Fibroblast of villous mesenchyme (primary cell): ENCODE results near the gene CFH. TPM values are rescaled to one million over a fixed set of nuclear protein-coding genes. Genes with fewer than 3 reads are reported as not detected.
"Not testable (repeated sequence)": the region's sequence is repeated elsewhere in the genome, so short reads cannot be mapped to it uniquely, and the experiment has no call there.

ENCODE experiments used
- DNase-seq: peaks from one replicate; pipeline ENCODE4 v3.0.0-alpha.2; 2010; ENCODE audit warnings: low read depth
- H3K4me3 ChIP-seq: 2 replicates; pipeline ENCODE4 v1.5.1; 2011; ENCODE audit warnings: low read depth, mild to moderate bottlenecking, low read length
- total RNA-seq: library from RNA; depleted of rRNA; stranded (reverse); fragments of >200 nt; gene quantifications from 2 replicates; pipeline ENCODE4 v1.2.3, GENCODE V29; 2012
- TF ChIP-seq, protein P1 (sequence below): IDR thresholded peaks from 2 replicates; pipeline ENCODE4 v1.5.1; 2012; ENCODE audit warnings: low read depth, mild to moderate bottlenecking, low read length; ENCODE audit not compliant: insufficient read depth

The CFH gene
- total RNA-seq, 1 donor = 99.3 TPM

DNA sequence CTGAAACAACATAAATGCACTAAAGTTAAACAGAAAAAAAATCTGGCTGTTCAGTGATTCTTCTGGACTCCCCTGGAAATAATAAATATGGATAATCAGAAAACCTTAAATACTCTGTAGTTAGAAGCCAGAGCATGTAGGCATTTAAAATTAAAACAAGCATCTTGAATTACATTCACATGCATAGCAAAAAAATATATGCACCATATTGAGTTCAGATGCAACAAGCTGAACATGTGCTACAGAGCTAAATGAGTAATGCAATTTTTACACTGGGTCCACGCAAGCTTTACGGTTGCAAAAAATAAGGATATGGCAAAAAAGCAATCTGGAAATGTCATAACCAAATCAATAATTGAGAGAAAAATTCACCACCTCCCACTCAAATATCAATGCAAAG is 32.1 kb upstream of the CFH start:
- TF ChIP-seq, protein P1, sequence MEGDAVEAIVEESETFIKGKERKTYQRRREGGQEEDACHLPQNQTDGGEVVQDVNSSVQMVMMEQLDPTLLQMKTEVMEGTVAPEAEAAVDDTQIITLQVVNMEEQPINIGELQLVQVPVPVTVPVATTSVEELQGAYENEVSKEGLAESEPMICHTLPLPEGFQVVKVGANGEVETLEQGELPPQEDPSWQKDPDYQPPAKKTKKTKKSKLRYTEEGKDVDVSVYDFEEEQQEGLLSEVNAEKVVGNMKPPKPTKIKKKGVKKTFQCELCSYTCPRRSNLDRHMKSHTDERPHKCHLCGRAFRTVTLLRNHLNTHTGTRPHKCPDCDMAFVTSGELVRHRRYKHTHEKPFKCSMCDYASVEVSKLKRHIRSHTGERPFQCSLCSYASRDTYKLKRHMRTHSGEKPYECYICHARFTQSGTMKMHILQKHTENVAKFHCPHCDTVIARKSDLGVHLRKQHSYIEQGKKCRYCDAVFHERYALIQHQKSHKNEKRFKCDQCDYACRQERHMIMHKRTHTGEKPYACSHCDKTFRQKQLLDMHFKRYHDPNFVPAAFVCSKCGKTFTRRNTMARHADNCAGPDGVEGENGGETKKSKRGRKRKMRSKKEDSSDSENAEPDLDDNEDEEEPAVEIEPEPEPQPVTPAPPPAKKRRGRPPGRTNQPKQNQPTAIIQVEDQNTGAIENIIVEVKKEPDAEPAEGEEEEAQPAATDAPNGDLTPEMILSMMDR = no peak
- no peak overlapping the region for H3K4me3 ChIP-seq
- no peak for DNase-seq

DNA sequence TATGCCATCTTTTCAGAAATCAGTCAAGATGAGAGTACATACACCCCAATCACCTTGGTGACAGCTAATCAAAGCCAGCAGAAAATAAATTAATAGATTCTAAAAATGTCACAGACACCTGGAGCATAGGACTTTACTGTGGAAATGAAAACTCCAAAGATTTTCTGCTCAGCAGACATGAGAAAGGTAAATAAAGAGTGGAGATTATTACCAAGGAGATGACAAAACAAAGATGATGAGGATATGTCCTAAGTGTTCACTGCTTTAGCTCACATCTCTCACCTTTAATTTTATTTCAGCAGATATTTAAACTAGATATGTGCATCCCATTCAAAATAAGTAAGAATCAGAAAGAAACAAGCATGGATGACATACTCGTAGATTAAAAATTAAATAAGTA is 28.8 kb upstream of the CFH start:
- TF ChIP-seq, protein P1 = no peak
- no peak overlapping the region for H3K4me3 ChIP-seq
- no peak for DNase-seq

DNA sequence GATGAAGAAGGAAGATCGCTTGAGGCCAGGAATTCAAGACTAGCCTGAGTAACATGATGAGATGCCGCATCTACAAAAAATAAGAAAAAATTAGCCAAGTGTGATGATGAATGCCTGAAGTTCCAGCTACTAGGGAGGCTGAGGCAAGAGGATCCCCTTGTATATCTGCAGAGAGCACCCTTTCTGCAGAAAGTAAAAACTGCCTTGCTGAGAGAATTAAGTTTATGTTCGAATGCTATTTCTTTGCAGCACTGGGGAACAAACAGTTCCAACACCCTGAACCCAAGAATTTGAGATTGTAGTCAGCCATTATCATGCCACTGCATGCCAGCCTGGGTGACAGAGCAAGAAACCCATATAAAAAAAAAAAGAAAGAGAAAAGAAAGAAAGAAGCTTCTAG is 23.0 kb upstream of the CFH start:
- no peak for DNase-seq
- H3K4me3 ChIP-seq = no peak overlapping the region
- TF ChIP-seq, protein P1 = no peak

DNA sequence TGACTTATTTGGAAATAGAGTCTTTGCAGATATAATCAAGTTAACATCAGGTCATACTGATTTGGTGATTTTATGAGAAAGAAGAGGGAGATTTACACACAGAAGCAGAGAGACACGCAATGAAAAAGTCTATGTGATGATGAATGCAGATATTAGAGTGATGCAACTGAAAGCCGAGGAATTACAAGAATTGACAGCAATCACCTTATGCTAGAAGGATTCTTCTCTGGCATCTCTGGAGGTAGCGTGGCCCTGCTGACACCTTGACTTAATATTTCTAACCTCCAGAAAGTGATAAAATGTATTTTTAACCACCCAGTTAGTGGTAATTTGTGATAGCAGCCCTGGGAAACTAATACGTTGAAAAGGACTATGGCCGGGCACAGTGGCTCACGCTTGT is 14.2 kb upstream of the CFH start:
- no peak for DNase-seq
- TF ChIP-seq, protein P1 = no peak
- H3K4me3 ChIP-seq = no peak overlapping the region

DNA sequence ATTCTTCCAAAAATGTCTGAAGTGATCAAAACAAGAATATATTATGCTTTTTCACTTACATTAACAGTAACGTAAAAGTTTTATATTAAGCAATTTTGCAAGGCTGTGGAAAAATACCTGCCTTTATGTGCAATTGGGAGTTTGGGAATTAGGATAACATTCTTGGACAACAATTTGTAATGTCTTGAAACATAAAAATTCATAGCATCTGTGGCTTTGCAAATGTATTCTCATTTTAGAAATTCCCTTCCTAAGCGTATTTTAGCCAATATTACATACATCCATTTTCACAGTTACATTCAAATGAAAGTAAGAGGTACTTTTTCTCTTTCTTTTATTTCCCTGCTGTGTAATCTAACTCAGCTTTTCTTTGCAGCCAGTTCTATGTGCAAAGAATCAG is 13.4 kb upstream of the CFH start:
- H3K4me3 ChIP-seq = no peak overlapping the region
- no peak for DNase-seq
- TF ChIP-seq, protein P1 = no peak

DNA sequence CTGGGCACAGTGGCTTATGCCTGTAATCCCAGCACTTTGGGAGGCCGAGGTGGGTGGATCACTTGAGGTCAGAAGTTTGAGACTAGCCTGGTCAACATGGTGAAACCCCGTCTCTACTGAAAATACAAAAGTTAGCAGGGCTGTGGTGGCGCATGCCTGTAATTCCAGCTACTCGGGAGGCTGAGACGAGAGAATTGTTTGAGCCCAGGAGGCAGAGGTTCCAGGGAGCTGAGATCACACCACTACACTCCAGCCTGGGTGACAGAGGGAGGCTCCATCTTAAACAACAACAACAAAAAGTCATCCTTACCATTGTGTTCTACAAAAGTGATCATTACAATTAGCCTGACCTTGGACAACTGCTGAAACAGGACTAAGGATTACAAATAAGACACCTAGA is 12.6 kb upstream of the CFH start:
- DNase-seq, H3K4me3 ChIP-seq: not testable (repeated sequence)

DNA sequence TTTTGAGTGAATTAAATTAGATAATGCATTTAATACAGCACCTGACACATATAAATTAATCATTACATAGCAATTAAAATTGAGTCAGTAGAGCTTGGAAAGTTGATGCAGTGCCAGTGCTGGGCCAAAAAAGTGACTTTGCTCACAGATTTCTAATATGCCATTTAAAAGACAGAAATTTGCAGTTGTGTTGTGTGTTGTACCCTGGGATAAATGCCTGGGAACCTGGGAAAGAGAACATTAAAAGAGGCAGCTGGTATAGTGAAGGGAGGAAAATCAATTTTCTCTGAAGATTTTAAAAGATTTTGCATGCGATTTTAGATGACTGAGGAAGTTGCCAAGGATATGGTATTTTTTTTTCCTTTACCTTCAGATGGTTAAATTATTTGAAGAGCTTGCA is 10.9 kb upstream of the CFH start:
- no peak for DNase-seq
- TF ChIP-seq, protein P1 = no peak

More for the DNA sequence above, 10.9 kb upstream of the CFH start:
- no peak overlapping the region for H3K4me3 ChIP-seq
